ENCODE data around the gene ELOVL6.

Gene ELOVL6

DNA sequence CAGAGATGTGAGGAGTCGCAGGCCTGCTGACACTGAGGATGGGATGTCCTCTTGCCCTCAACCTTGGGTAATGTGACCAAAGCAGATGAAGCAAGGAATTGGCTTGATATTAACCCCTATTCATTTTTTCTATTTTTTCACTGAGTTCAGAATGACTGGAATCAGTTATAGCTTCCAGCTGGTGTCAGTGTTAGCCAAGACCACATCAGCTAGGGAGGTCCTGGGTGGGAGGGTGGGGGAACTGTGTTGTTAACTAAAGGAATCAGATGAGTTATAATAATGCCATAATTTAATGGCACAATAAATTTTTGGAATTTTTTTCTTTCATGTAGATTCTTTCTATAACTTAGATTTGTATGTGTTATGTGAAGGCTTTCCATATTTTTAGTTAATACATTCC, 193.9 kb downstream of the ELOVL6 start:
- CTCF ChIA-PET = no interaction called here
- POLR2A ChIA-PET (ENCODE audit: low non-redundant PET) = no interaction called here
- DNase-seq (ENCODE audit: low spot score) = no peak
- TF ChIP-seq, protein P1, sequence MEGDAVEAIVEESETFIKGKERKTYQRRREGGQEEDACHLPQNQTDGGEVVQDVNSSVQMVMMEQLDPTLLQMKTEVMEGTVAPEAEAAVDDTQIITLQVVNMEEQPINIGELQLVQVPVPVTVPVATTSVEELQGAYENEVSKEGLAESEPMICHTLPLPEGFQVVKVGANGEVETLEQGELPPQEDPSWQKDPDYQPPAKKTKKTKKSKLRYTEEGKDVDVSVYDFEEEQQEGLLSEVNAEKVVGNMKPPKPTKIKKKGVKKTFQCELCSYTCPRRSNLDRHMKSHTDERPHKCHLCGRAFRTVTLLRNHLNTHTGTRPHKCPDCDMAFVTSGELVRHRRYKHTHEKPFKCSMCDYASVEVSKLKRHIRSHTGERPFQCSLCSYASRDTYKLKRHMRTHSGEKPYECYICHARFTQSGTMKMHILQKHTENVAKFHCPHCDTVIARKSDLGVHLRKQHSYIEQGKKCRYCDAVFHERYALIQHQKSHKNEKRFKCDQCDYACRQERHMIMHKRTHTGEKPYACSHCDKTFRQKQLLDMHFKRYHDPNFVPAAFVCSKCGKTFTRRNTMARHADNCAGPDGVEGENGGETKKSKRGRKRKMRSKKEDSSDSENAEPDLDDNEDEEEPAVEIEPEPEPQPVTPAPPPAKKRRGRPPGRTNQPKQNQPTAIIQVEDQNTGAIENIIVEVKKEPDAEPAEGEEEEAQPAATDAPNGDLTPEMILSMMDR (conservative IDR thresholded peaks at IDR 0.05; ENCODE audit: low read depth) = no peak
- no peak overlapping the region for H3K27ac ChIP-seq

DNA sequence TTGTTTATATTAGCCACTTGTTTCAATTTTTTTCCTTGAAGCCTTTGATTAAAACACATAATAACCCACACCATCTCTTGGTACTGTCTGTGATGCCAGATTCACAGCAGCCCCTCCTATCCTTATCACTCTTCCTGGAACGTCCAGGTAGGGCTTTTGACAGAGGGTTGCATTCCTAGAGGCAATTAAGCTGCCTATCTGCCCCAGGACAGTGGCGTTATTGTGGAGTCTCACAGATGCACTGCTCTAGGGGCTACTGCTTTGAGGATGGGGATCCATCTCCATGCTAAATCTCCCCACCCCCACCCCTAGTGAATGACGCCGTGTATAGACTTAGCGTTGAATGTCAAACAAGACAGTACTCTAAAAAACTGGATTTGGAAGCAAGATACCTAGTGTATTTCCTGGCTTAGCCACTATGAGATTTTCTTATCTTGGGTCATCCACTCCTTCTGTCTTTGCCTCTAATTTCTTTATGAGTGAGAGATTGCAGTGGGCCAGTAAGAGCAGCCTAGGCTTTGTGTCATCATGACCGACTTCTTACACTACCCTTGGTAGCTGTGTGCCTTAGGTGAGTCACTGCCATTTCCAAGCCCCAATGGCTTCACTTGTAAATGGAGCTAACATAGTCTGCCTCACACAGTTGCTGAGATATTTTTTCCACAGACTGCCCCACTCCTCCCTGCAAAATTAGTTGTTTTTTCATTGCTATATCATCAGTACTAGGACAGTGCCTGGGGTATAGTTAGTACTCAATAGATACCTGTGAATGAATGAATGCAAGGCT, 194.8 kb downstream of the ELOVL6 start:
- TF ChIP-seq, protein P1 (conservative IDR thresholded peaks at IDR 0.05; ENCODE audit: low read depth) = no peak
- ChIA-PET POLR2A (ENCODE audit: low non-redundant PET) (no interaction called here), CTCF (interaction anchor here (0.6 to 2.3 kb wide), 3 partner anchors 505 to 529 kb away, joined by 3 to 8 read pairs (median 7); no protein-coding TSS in a partner anchor)
- DNase-seq (ENCODE audit: low spot score) = no peak
- no peak overlapping the region for H3K27ac ChIP-seq

DNA sequence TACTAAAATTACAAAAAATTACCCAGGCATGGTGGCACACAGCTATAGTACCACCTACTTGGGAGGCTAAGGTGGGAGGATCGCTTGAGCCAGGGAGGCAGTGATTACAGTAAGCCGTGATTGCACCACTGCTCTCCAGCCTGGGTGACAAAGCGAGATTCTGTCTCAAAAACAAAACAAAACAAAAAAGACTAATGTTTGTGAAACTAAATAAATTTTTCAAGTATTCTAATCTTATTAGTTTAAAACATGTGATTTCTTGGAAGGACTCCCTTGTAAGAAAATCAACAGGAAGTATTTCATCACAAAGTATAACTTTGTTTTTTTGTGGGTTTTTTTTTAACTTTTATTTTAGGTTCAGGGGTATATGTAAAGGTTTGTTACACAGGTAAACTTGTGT, 196.1 kb downstream of the ELOVL6 start:
- ChIA-PET CTCF (interaction anchor here (0.8 to 2.3 kb wide), 2 partner anchors 342 to 507 kb away, joined by 3 to 8 read pairs; no protein-coding TSS in a partner anchor), POLR2A (ENCODE audit: low non-redundant PET) (no interaction called here)
- H3K27ac ChIP-seq = no peak overlapping the region
- no peak for DNase-seq (ENCODE audit: low spot score)
- TF ChIP-seq, protein P1 (conservative IDR thresholded peaks at IDR 0.05; ENCODE audit: low read depth) = no peak

DNA sequence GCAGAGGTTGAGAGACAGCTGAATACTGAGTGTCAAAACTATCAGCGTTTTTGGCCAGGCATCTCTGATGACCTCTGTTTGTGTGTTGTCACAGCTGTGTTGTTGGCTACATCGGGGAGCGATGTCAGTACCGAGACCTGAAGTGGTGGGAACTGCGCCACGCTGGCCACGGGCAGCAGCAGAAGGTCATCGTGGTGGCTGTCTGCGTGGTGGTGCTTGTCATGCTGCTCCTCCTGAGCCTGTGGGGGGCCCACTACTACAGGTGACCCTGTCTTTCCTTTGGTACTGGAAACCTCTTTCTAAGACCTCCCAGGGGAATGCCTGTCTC, 198.9 kb downstream of the ELOVL6 start:
- DNase-seq (ENCODE audit: low spot score) = no peak
- ChIA-PET CTCF (interaction anchor here (0.6 to 3.4 kb wide), 4 partner anchors 312 to 518 kb away, joined by 3 to 27 read pairs (median 6); no protein-coding TSS in a partner anchor), POLR2A (ENCODE audit: low non-redundant PET) (no interaction called here)
- no peak overlapping the region for H3K27ac ChIP-seq
- TF ChIP-seq, protein P1 (conservative IDR thresholded peaks at IDR 0.05; ENCODE audit: low read depth) = no peak

DNA sequence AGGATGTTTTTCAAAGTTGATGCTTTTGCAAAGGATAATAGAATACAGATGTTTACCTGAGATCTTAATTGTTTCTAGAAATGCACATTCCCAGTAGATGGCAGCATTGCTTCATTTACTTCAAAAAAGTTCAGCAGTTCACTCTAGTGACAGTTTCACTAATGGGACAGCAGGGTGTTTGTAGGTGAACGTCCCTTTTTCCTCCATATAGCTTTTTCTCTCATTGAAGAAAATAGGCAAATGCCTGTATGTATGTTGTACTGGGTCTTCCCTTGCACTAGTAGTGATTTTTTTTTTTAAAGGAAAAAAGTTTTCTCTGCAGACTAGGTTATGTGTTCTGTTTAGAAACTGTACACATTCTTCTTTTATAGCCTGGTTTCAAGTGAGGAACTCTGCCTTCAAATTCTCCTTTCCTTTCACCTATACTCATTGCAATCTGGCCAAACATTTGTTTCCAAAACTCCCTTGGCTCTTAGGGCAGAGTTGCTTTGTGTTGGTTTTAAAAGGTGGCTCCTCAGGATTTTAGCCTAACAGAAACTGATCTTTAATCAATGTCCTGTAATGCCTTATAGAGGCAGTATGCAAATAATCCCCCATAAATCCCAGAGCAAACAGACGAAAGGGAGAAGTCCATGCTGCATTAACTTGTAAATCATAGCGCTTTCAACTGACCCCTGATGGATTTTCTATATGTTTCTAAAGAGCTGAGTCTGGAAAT, 199.4 kb downstream of the ELOVL6 start:
- H3K27ac ChIP-seq = no peak overlapping the region
- peak; percentile 53 for DNase-seq (ENCODE audit: low spot score)
- ChIA-PET POLR2A (ENCODE audit: low non-redundant PET) (no interaction called here), CTCF (interaction anchor here (0.5 to 3.4 kb wide), 8 partner anchors 234 to 1607 kb away, joined by 3 to 27 read pairs (median 3); no protein-coding TSS in a partner anchor)
- TF ChIP-seq, protein P1 (conservative IDR thresholded peaks at IDR 0.05; ENCODE audit: low read depth) = peak; percentile 70

DNA sequence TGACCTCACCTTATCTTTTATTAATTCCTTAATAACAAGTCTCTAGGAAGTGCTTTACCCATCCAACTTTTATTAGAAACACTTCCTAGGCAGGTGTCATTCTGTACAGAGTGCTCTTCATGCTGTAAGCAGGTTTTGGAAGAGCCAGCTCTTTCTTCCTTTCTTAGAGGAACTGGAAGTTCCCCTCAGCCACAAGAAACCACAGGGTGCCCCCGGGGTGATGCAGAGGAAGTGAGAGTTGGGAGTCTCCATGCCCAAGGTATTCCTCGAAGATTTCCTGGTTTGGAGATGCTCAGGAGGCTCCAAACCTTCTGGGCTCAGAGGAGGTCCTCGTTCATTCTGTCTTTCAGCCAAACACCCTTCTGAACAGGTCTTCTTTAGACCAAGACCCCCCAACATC, 201.9 kb downstream of the ELOVL6 start:
- H3K27ac ChIP-seq = no peak overlapping the region
- ChIA-PET POLR2A (ENCODE audit: low non-redundant PET) (no interaction called here), CTCF (interaction anchor here (0.6 to 0.7 kb wide), 2 partner anchors 10 to 519 kb away, joined by 4 to 6 read pairs; no protein-coding TSS in a partner anchor)
- TF ChIP-seq, protein P1 (conservative IDR thresholded peaks at IDR 0.05; ENCODE audit: low read depth) = no peak
- no peak for DNase-seq (ENCODE audit: low spot score)

All from RWPE1 (cell line).